NT2/D1 (cell line): ENCODE measurements around the gene HERPUD2.

Experiments used
- DNase-seq: peaks from one replicate; pipeline ENCODE4 v3.0.0-alpha.2; 2011; ENCODE audit warnings: low read depth, low spot score
- H3K27me3 ChIP-seq: 2 replicates; pipeline ENCODE4 v1.6.0; 2011; ENCODE audit warnings: mild to moderate bottlenecking; ENCODE audit not compliant: insufficient read length, insufficient read depth
- H3K36me3 ChIP-seq: 2 replicates; pipeline ENCODE4 v1.6.1; 2011; ENCODE audit warnings: mild to moderate bottlenecking, low read length, mixed read lengths; ENCODE audit not compliant: insufficient read depth, insufficient read length
- H3K4me1 ChIP-seq: 2 replicates; pipeline ENCODE4 v1.5.1; 2011; ENCODE audit not compliant: insufficient read depth, insufficient read length
- H3K4me3 ChIP-seq: 2 replicates; pipeline ENCODE4 v1.5.1; 2011; ENCODE audit warnings: low read depth; ENCODE audit not compliant: insufficient read length
- H3K9ac ChIP-seq: 2 replicates; pipeline ENCODE4 v1.6.0; 2011; ENCODE audit warnings: low read depth; ENCODE audit not compliant: insufficient read length
- H3K9me3 ChIP-seq: 2 replicates; pipeline ENCODE4 v1.5.1; 2011; ENCODE audit warnings: mild to moderate bottlenecking, low read length; ENCODE audit not compliant: insufficient read depth
- SUZ12 ChIP-seq: IDR thresholded peaks from 2 replicates; pipeline ENCODE4 v1.6.1; 2011; ENCODE audit not compliant: insufficient read length, insufficient read depth; ENCODE audit errors: extremely low read depth
- YY1 ChIP-seq: IDR thresholded peaks from 2 replicates; pipeline ENCODE4 v1.6.1; 2011; ENCODE audit not compliant: insufficient read length, insufficient read depth
- ZNF274 ChIP-seq: IDR thresholded peaks from 2 replicates; pipeline ENCODE4 v1.6.1; 2011; ENCODE audit warnings: mild to moderate bottlenecking, low read depth, low read length

The HERPUD2 gene

GRCh38 chr7:35720849-35721248 lies 25.9 kb upstream of the HERPUD2 start:
- no peaks in the 10 kb centered on the region for H3K9me3 ChIP-seq
- no peaks in the 10 kb centered on the region for H3K4me1 ChIP-seq
- no peaks in the 10 kb centered on the region for H3K36me3 ChIP-seq
- no peak for DNase-seq
- no peak for TF ChIP-seq SUZ12
- H3K4me3 ChIP-seq = no peak overlapping the region
- no peaks in the 10 kb centered on the region for H3K27me3 ChIP-seq
- H3K9ac ChIP-seq = no peak overlapping the region

- no peaks in the 10 kb centered on the region for H3K4me1 ChIP-seq
- no peak overlapping the region for H3K4me3 ChIP-seq
- DNase-seq = no peak
- H3K9ac ChIP-seq = no peak overlapping the region
- TF ChIP-seq YY1 = no peak
- no peaks in the 10 kb centered on the region for H3K27me3 ChIP-seq
- no peaks in the 10 kb centered on the region for H3K36me3 ChIP-seq
- H3K9me3 ChIP-seq = no peaks in the 10 kb centered on the region
Measured at GRCh38 chr7:35720032-35720431, 25.1 kb upstream of the HERPUD2 start.

GRCh38 chr7:35718047-35718446 lies 23.1 kb upstream of the HERPUD2 start:
- H3K9me3 ChIP-seq = no peaks in the 10 kb centered on the region
- H3K36me3 ChIP-seq = no peaks in the 10 kb centered on the region
- H3K4me3 ChIP-seq = no peak overlapping the region
- TF ChIP-seq ZNF274 = no peak
- no peak for TF ChIP-seq YY1
- no peak for TF ChIP-seq SUZ12
- H3K4me1 ChIP-seq = no peaks in the 10 kb centered on the region
- H3K27me3 ChIP-seq = no peaks in the 10 kb centered on the region
- no peak for DNase-seq
- H3K9ac ChIP-seq = no peak overlapping the region

GRCh38 chr7:35717516-35717915 lies 22.6 kb upstream of the HERPUD2 start:
- H3K9ac ChIP-seq = no peak overlapping the region
- DNase-seq = no peak
- no peaks in the 10 kb centered on the region for H3K4me1 ChIP-seq
- H3K9me3 ChIP-seq = no peaks in the 10 kb centered on the region
- no peak overlapping the region for H3K4me3 ChIP-seq
- no peaks in the 10 kb centered on the region for H3K36me3 ChIP-seq
- H3K27me3 ChIP-seq = no peaks in the 10 kb centered on the region
- TF ChIP-seq SUZ12 (no peak), YY1 (no peak), ZNF274 (no peak)

- TF ChIP-seq YY1 = no peak
- TF ChIP-seq SUZ12 = no peak
- no peak for TF ChIP-seq ZNF274
- Histone ChIP-seq H3K4me3 (no peak overlapping the region), H3K9ac (no peak overlapping the region), H3K9me3 (no peaks in the 10 kb centered on the region), H3K36me3 (no peaks in the 10 kb centered on the region), H3K4me1 (no peaks in the 10 kb centered on the region), H3K27me3 (no peaks in the 10 kb centered on the region)
- no peak for DNase-seq
Measured at GRCh38 chr7:35717013-35717412, 22.1 kb upstream of the HERPUD2 start.

GRCh38 chr7:35716038-35716803 lies 21.3 kb upstream of the HERPUD2 start:
- Histone ChIP-seq H3K9ac (no peak overlapping the region), H3K9me3 (no peaks in the 10 kb centered on the region), H3K4me1 (no peaks in the 10 kb centered on the region), H3K27me3 (no peaks in the 10 kb centered on the region), H3K4me3 (no peak overlapping the region), H3K36me3 (no peaks in the 10 kb centered on the region)
- TF ChIP-seq YY1 = no peak
- no peak for TF ChIP-seq ZNF274
- TF ChIP-seq SUZ12 = no peak
- DNase-seq = no peak

DNA sequence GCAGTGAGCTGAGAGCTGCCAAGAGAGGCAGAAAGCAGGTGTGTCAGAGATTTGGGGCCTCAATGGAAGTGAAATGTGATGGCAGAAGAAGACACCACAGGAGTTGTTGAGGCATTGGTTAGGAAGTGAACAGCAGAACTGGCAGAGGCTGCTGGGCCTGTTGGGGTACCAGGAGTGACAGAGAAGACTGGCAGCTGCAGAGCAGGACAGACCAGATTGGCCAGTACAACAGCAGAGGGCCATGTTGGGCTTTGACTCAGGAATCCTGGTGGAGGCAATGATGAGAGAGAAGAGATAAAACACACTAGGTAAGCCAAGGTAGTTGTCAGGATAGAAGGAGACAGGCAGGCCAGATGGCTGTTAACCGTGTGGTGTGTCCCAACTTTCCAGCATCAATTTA lies 19.9 kb upstream of the HERPUD2 start:
- H3K4me3 ChIP-seq = no peak overlapping the region
- no peaks in the 10 kb centered on the region for H3K4me1 ChIP-seq
- no peaks in the 10 kb centered on the region for H3K9me3 ChIP-seq
- TF ChIP-seq YY1 = no peak
- no peak for TF ChIP-seq ZNF274
- no peak for TF ChIP-seq SUZ12
- DNase-seq = no peak
- no peaks in the 10 kb centered on the region for H3K27me3 ChIP-seq
- no peak overlapping the region for H3K9ac ChIP-seq
- H3K36me3 ChIP-seq = no peaks in the 10 kb centered on the region

DNA sequence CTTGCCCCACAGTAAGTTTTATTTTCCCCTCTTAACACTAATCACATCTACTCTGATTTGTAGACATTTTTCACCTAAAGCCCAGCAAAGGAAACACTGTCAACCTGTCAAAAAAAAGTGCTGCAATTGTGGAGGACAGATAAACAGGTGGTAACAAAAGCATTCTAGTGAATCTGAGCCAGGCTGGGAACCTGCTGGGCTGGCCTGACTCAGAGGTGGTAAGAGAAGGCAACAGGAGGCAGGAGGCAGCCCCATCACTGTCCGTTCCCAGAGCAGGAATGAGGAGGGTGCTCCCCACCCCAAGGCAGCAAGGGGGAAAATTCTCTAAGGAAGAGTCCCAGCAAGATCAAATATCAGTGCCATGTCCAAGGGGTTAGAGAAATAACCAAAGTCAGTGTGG lies 19.5 kb upstream of the HERPUD2 start:
- no peaks in the 10 kb centered on the region for H3K9me3 ChIP-seq
- H3K36me3 ChIP-seq = no peaks in the 10 kb centered on the region
- no peak for TF ChIP-seq ZNF274
- no peak for TF ChIP-seq YY1
- no peak for TF ChIP-seq SUZ12
- no peaks in the 10 kb centered on the region for H3K4me1 ChIP-seq
- no peak overlapping the region for H3K9ac ChIP-seq
- no peak overlapping the region for H3K4me3 ChIP-seq
- H3K27me3 ChIP-seq = no peaks in the 10 kb centered on the region
- no peak for DNase-seq
